HG02571 (cell line): Measurements from ENCODE around the gene HEPACAM.

Experiments used
- ATAC-seq: cut with Tn5 transposase; IDR thresholded peaks from one replicate; pipeline ENCODE4 v1.9.1; 2021; ENCODE audit warnings: mild to moderate bottlenecking, moderate library complexity; ENCODE audit not compliant: unreplicated experiment

The HEPACAM gene

DNA sequence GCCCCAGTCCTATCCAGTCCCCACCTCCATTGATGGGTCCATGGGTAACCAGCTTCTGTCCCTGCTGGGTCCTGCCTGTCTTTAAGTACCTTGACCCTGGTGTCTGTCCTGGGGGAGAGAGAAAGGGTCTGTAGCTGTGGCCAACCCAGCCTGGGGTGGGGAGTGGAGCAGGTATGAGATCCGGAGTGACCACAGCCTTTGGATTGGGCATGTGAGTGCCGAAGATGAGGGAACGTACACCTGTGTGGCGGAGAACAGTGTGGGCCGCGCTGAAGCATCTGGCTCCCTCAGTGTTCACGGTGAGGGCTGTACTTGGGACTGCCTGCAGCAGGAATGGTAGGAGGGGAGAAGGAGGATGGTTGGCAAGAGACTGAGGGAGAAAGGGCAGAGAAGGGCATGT is 65.4 kb downstream of the HEPACAM start:
- no peak for ATAC-seq

DNA sequence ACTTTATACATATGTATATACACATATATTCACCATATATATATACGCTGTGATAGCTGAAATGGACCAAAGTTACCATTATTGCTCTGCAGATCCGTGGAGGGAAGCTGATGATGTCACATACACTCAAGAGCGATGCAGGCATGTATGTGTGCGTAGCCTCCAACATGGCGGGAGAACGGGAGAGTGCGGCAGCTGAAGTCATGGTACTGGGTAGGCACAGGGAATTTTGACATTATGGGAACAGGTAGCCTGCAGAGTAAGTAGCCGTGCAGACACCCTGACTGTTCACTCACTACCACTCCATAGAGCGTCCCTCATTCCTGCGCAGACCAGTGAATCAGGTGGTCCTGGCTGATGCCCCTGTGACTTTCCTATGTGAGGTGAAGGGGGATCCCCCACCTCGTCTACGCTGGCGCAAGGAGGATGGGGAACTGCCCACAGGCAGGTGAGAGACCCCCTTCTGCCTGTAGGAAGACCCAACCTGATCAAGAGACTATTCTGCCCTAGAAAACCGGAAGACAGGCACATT is 65.9 kb downstream of the HEPACAM start:
- no peak for ATAC-seq

DNA sequence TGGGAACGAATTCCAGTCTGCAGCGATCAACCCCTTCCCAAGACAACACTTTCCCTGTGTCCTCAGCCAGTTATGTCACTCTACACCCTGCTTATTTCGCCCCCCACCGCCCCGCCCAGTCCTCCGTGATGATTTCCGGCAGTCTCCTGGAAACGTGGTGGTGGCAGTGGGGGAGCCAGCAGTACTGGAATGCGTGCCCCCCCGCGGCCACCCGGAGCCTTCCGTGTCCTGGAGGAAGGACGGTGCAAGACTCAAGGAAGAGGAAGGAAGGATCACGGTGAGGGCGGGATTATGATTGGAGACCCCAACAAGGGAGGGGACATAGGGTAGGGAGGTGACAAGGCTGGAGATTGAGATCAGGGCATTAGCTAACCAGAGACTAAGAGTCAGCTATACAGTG is 66.5 kb downstream of the HEPACAM start:
- ATAC-seq, result no peak
